SK-N-MC (cell line): Measurements from ENCODE around the gene ATRNL1.

Experiments
- EZH2 ChIP-seq: fragments of 200-600 bp; sonication (generic); IDR thresholded peaks from one replicate; pipeline ENCODE4 v1.6.1; 2017; ENCODE audit warnings: antibody characterized with exemption
- POLR2AphosphoS5 ChIP-seq: IDR thresholded peaks from 2 replicates; pipeline ENCODE4 v1.6.1; 2012; ENCODE audit warnings: mild to moderate bottlenecking, low read depth, low read length, borderline replicate concordance

- TF ChIP-seq POLR2AphosphoS5 (no peak), EZH2 (no peak)
These were observed 581.3 kb downstream of the ATRNL1 start for GRCh38 chr10:115674496-115674895.
